RWPE2 (cell line): Measurements from ENCODE around the gene ZSCAN5B.
"Not testable (repeated sequence)": the region's sequence is repeated elsewhere in the genome, so short reads cannot be mapped to it uniquely, and the experiment has no call there.

Experiments used
- ATAC-seq: fragments of 200-7000 bp; cut with Tn5 transposase; 3 replicates; pipeline ENCODE4 v1.9.1; 2021; ENCODE audit warnings: low read depth
- DNase-seq: peaks from one replicate; pipeline ENCODE4 v3.0.0-alpha.2; 2020; ENCODE audit warnings: low spot score
- H3K27ac ChIP-seq: fragments of 450-650 bp; 2 replicates; pipeline ENCODE4 v1.5.1; 2017; ENCODE audit warnings: mild to moderate bottlenecking; ENCODE audit not compliant: poor library complexity, severe bottlenecking
- H3K27me3 ChIP-seq: fragments of 250-450 bp; sonication (Bioruptor Pico); 2 replicates; pipeline ENCODE4 v1.5.1; 2021; ENCODE audit warnings: mild to moderate bottlenecking, moderate library complexity; ENCODE audit not compliant: insufficient read depth, poor library complexity, severe bottlenecking
- H3K36me3 ChIP-seq: fragments of 250-450 bp; sonication (Bioruptor Pico); 2 replicates; pipeline ENCODE4 v1.5.1; 2020; ENCODE audit warnings: low read depth, mild to moderate bottlenecking, moderate library complexity
- H3K4me1 ChIP-seq: fragments of 250-450 bp; sonication (Bioruptor Pico); 2 replicates; pipeline ENCODE4 v1.5.1; 2021; ENCODE audit warnings: mild to moderate bottlenecking, moderate library complexity; ENCODE audit not compliant: insufficient read depth, poor library complexity, severe bottlenecking
- H3K4me3 ChIP-seq: fragments of 250-450 bp; sonication (Bioruptor Pico); 2 replicates; pipeline ENCODE4 v1.5.1; 2021; ENCODE audit warnings: mild to moderate bottlenecking, moderate library complexity; ENCODE audit not compliant: severe bottlenecking
- H3K9me3 ChIP-seq: fragments of 250-450 bp; sonication (Bioruptor Pico); 2 replicates; pipeline ENCODE4 v1.5.1; 2021; ENCODE audit warnings: mild to moderate bottlenecking, moderate library complexity; ENCODE audit not compliant: severe bottlenecking
- TF ChIP-seq, protein P1 (sequence below): fragments of 450-650 bp; IDR thresholded peaks from one replicate; pipeline ENCODE4 v1.5.1; 2017; ENCODE audit warnings: mild to moderate bottlenecking, moderate library complexity; ENCODE audit not compliant: poor library complexity, severe bottlenecking

ZSCAN5B gene

DNA sequence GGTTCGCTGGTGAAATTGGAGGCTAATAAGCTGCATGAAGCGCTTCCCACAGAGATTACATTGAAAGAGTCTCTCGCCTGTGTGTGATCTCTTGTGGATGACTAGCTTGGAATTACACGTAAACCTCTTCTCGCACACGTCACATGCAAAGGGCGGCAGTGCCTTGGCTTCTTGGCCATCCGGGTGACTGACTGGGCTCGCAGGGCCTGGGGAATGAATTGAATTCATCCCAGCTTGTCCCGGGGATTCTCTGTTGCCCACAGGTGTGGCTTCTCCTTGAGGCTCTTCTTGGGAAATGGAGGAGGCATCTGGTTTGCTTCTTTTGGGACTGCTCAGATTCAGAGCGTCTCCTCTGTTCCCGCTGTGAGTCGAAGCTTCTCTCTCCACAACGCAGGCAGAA, 24.3 kb upstream of the ZSCAN5B start:
- DNase-seq (no peak), ATAC-seq (no peak)
- Histone ChIP-seq H3K27ac (no peak overlapping the region), H3K36me3 (no peaks in the 10 kb centered on the region), H3K27me3 (no peaks in the 10 kb centered on the region), H3K4me3 (no peak overlapping the region), H3K9me3 (no peaks in the 10 kb centered on the region), H3K4me1 (no peaks in the 10 kb centered on the region)
- TF ChIP-seq, protein P1, sequence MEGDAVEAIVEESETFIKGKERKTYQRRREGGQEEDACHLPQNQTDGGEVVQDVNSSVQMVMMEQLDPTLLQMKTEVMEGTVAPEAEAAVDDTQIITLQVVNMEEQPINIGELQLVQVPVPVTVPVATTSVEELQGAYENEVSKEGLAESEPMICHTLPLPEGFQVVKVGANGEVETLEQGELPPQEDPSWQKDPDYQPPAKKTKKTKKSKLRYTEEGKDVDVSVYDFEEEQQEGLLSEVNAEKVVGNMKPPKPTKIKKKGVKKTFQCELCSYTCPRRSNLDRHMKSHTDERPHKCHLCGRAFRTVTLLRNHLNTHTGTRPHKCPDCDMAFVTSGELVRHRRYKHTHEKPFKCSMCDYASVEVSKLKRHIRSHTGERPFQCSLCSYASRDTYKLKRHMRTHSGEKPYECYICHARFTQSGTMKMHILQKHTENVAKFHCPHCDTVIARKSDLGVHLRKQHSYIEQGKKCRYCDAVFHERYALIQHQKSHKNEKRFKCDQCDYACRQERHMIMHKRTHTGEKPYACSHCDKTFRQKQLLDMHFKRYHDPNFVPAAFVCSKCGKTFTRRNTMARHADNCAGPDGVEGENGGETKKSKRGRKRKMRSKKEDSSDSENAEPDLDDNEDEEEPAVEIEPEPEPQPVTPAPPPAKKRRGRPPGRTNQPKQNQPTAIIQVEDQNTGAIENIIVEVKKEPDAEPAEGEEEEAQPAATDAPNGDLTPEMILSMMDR = no peak

GRCh38 chr19:56221442-56221841, 23.9 kb upstream of the ZSCAN5B start:
- DNase-seq, H3K4me1 ChIP-seq, H3K36me3 ChIP-seq, H3K9me3 ChIP-seq, ATAC-seq, H3K27me3 ChIP-seq, H3K27ac ChIP-seq, H3K4me3 ChIP-seq: not testable (repeated sequence)
- TF ChIP-seq, protein P1 = peak; percentile 27

DNA sequence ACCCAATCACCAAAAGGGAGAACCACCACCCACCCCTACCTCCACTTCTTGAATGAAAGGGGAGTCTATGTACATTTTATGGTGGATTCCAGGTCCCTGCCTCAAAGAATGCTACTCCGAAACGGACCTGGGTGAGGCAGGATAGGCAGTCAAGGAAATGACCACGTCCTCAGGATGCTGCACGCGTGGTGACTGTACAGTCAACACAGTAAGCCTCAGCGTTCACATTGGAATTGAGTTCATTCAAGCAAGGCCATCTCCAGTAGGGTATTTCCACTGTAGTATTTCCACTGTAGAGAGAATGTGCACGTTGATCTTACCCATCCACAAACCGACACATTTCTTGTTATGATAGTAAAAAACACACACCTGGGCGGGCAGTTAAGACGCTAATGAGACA, 21.4 kb upstream of the ZSCAN5B start:
- no peak overlapping the region for H3K27ac ChIP-seq
- ATAC-seq = no peak
- DNase-seq = no peak

DNA sequence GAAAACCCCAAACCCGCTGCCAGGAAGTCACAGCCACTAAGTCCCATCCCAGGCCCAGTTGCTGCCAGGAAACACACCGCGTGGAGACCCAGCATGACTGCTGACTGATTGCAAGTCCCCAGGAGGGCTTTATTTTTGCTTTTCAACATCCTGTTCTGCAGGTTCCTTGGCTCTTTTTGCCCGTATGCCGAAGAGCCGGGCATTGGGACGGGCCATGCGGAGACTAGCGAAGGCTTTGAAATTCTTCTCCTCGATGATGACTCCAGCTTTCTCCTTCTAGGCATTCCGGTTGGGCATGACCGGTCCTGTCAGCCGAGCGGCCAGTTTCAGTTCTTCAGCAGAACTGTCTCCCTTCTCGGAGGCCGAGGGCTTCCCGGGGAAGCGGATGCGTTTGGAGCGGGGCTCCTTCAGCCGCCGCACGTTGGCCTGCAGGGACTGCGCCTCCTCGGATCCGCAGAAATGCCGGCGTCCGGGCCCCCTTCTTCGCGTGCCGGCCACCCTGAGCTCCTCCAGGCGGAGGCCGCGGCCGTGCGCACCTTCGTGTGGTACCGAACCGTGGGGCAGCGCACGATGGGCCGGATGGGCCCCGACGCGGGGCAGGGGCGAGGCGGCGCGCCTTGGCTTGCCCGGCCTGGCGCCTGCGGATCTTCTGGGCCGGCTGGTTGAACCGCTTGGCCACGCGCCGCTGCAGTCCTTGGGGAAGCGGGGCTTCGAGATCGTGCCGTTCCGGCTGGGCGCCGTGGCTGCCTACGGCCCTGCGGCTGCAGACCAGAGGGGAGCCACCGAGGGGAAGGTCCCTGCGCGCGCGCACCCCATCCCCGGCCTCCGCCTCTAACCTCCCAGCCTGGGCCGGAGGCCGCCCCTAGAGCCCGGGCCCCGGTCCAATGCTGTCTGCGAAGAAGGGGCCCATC, 19.7 kb upstream of the ZSCAN5B start:
- Histone ChIP-seq H3K4me1 (no peaks in the 10 kb centered on the region), H3K36me3 (no peaks in the 10 kb centered on the region), H3K9me3 (no peaks in the 10 kb centered on the region), H3K27me3 (no peaks in the 10 kb centered on the region), H3K4me3 (peak overlapping the region; percentile 26), H3K27ac (no peak overlapping the region)
- DNase-seq = no peak
- TF ChIP-seq, protein P1 = no peak
- peak; percentile 82 for ATAC-seq

More for the DNA sequence above, 21.4 kb upstream of the ZSCAN5B start:
- Histone ChIP-seq H3K36me3 (no peaks in the 10 kb centered on the region), H3K9me3 (no peaks in the 10 kb centered on the region), H3K27me3 (no peaks in the 10 kb centered on the region), H3K4me3 (no peak overlapping the region), H3K4me1 (no peaks in the 10 kb centered on the region)
- TF ChIP-seq, protein P1 = no peak

DNA sequence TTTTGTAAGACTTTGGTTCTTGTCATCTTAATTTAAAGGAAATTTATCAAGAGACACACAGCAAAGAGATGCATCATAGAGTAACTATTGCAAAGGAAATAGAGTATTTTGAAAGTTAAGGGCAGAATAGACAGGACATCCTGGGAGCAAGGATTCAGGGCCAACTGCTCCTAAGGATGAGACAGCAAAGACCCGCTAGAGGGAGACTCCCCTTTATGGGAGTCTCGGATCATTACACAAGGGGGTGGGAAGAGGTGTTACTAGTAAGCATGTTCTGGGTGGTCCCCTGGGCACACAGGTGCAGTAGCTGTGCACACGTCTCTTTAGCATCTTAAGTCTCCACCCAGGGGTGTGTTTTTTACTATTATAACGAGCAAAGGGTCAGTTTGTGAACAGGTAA, 14.1 kb upstream of the ZSCAN5B start:
- DNase-seq (no peak), ATAC-seq (no peak)
- Histone ChIP-seq H3K27me3 (no peaks in the 10 kb centered on the region), H3K4me3 (no peak overlapping the region), H3K9me3 (no peaks in the 10 kb centered on the region), H3K4me1 (no peaks in the 10 kb centered on the region), H3K36me3 (no peaks in the 10 kb centered on the region), H3K27ac (no peak overlapping the region)
- TF ChIP-seq, protein P1 = no peak

DNA sequence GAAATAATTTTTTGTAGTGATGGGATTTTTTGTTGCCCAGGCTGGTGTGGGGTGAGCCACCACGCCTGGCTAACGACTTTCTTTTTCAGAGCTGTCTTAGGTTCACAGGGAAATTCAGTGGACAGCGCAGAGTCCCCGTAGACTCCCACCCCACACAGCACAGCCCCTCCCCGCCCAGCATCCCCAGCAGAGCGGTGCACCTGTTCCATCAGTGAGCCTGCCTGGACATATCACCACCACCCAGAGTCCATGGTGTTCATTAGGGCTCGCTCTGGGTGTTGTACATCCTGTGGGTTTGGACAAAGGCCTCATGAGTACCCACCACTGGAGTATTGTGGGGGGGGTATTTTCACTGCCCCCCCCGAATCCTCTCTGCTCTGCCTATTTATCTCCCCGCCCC, 12.5 kb upstream of the ZSCAN5B start:
- not testable (repeated sequence) for ATAC-seq, H3K4me3 ChIP-seq, H3K9me3 ChIP-seq, H3K36me3 ChIP-seq, H3K27ac ChIP-seq, H3K27me3 ChIP-seq, DNase-seq, H3K4me1 ChIP-seq
